C4-2B (cell line): ENCODE measurements around the gene MEGF11.

Source experiments
- ZFX ChIP-seq: fragments of 450-650 bp; IDR thresholded peaks from 2 replicates; pipeline ENCODE4 v1.6.1; 2017
- TF ChIP-seq, protein P1 (sequence below): fragments of 450-650 bp; conservative IDR thresholded peaks from 2 replicates; pipeline ENCODE4 v1.5.1; 2017; ENCODE audit warnings: mild to moderate bottlenecking

DNA sequence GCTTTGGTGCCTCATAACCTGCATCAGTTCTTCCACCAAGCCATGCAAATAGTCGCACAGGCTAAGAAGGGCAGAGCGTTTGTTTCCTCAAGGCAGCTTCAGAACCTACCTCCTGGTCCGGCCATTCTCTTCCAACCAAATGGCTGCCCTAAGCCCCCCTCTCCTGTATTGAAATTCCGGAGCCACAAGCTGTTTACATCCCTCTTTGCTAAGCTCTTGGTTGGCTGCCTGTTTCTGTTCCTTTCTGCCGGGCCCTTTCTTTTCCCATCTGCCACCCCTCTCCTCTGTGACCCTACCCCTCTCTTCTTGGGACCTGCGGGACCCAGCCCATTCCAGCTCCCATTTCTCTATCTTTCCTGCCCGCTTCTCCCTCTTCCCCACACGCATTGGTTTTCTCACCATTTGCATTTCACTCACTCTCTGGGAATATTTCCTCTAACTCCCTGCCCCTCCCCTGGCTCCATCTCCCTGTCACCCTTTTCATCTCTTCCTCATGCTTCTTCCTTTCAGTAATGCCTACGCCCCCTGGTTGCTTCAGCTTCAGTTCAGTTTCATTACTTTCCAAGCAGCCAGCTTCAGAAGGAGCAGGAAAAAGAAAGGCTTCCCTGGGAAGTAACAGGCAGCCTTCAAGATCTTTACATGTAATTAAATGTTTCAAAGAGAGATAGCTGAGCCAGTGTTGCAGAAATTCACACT, 270.8 kb downstream of the MEGF11 start:
- TF ChIP-seq, protein P1, sequence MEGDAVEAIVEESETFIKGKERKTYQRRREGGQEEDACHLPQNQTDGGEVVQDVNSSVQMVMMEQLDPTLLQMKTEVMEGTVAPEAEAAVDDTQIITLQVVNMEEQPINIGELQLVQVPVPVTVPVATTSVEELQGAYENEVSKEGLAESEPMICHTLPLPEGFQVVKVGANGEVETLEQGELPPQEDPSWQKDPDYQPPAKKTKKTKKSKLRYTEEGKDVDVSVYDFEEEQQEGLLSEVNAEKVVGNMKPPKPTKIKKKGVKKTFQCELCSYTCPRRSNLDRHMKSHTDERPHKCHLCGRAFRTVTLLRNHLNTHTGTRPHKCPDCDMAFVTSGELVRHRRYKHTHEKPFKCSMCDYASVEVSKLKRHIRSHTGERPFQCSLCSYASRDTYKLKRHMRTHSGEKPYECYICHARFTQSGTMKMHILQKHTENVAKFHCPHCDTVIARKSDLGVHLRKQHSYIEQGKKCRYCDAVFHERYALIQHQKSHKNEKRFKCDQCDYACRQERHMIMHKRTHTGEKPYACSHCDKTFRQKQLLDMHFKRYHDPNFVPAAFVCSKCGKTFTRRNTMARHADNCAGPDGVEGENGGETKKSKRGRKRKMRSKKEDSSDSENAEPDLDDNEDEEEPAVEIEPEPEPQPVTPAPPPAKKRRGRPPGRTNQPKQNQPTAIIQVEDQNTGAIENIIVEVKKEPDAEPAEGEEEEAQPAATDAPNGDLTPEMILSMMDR: no peak
- TF ChIP-seq ZFX: no peak
